Calu3 (cell line): Measurements from ENCODE around the gene KDM5A. TPM values are rescaled to one million over a fixed set of nuclear protein-coding genes. Genes with fewer than 3 reads are reported as not detected.

ENCODE experiments used
- BruUV-seq: library from RNA; stranded (reverse); fragments of 400-500 nt; replicated peaks from 2 replicates; lab custom pipeline; 2021; lab: Mats Ljungman, UMichigan
- CTCF ChIA-PET: fragments of 300-600 bp; sonication (Branson Sonifier 250); formaldehyde crosslinking; loops from one replicate; lab custom pipeline; 2022; ENCODE audit warnings: antibody characterized with exemption; lab: Charles Lee
- DNase-seq: peaks from one replicate; pipeline ENCODE4 v3.0.0; 2022
- H3K27ac Mint-ChIP-seq: one replicate; pipeline ENCODE4 v1.8.0; 2022; ENCODE audit warnings: mixed read lengths; ENCODE audit not compliant: unreplicated experiment
- H3K27me3 Mint-ChIP-seq: one replicate; pipeline ENCODE4 v1.8.0; 2022; ENCODE audit warnings: mixed read lengths; ENCODE audit not compliant: unreplicated experiment
- H3K36me3 Mint-ChIP-seq: one replicate; pipeline ENCODE4 v1.8.0; 2022; ENCODE audit warnings: mild to moderate bottlenecking, moderate library complexity, mixed read lengths; ENCODE audit not compliant: insufficient read depth, unreplicated experiment
- H3K4me1 Mint-ChIP-seq: one replicate; pipeline ENCODE4 v1.8.0; 2022; ENCODE audit warnings: mild to moderate bottlenecking, low read depth, mixed read lengths; ENCODE audit not compliant: unreplicated experiment
- H3K4me3 Mint-ChIP-seq: one replicate; pipeline ENCODE4 v1.8.0; 2022; ENCODE audit warnings: mild to moderate bottlenecking, low read depth, moderate library complexity, mixed read lengths; ENCODE audit not compliant: unreplicated experiment
- H3K9me3 Mint-ChIP-seq: one replicate; pipeline ENCODE4 v1.8.0; 2022; ENCODE audit warnings: low read depth, mixed read lengths; ENCODE audit not compliant: unreplicated experiment
- intact Hi-C: fragments of 100-400 bp; cut with micrococcal nuclease; formaldehyde crosslinking; loops from one replicate; pipeline ENCODE4 v1.10.0; 2022; ENCODE audit not compliant: unreplicated experiment
- total RNA-seq: library from RNA; stranded (reverse); gene quantifications from 2 replicates; pipeline ENCODE4 v1.2.3, GENCODE V29; 2022
- TF ChIP-seq, protein P1 (sequence below): fragments of 200-600 bp; IDR thresholded peaks from one replicate; pipeline ENCODE4 v1.8.0; 2022; ENCODE audit warnings: antibody characterized with exemption; ENCODE audit not compliant: unreplicated experiment

The KDM5A gene
- total RNA-seq, 1 experiment from 2014 or later: 63.6 TPM

- TF ChIP-seq, protein P1, sequence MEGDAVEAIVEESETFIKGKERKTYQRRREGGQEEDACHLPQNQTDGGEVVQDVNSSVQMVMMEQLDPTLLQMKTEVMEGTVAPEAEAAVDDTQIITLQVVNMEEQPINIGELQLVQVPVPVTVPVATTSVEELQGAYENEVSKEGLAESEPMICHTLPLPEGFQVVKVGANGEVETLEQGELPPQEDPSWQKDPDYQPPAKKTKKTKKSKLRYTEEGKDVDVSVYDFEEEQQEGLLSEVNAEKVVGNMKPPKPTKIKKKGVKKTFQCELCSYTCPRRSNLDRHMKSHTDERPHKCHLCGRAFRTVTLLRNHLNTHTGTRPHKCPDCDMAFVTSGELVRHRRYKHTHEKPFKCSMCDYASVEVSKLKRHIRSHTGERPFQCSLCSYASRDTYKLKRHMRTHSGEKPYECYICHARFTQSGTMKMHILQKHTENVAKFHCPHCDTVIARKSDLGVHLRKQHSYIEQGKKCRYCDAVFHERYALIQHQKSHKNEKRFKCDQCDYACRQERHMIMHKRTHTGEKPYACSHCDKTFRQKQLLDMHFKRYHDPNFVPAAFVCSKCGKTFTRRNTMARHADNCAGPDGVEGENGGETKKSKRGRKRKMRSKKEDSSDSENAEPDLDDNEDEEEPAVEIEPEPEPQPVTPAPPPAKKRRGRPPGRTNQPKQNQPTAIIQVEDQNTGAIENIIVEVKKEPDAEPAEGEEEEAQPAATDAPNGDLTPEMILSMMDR: no peak
- CTCF ChIA-PET: no interaction called here
- DNase-seq: no peak
- H3K27ac Mint-ChIP-seq: no peak overlapping the region
- BruUV-seq: no TSS peak
- H3K4me1 Mint-ChIP-seq: no peaks in the 10 kb centered on the region
- H3K36me3 Mint-ChIP-seq: no peaks in the 10 kb centered on the region
- intact Hi-C loops: no loop called here
- H3K27me3 Mint-ChIP-seq: no peaks in the 10 kb centered on the region
- no peak overlapping the region for H3K4me3 Mint-ChIP-seq
- H3K9me3 Mint-ChIP-seq: no peaks in the 10 kb centered on the region
Observed at GRCh38 chr12:288687-289086, 100.4 kb downstream of the KDM5A start.

- no peaks in the 10 kb centered on the region for H3K27me3 Mint-ChIP-seq
- intact Hi-C loops: no loop called here
- H3K36me3 Mint-ChIP-seq: no peaks in the 10 kb centered on the region
- H3K4me3 Mint-ChIP-seq: no peak overlapping the region
- TF ChIP-seq, protein P1: no peak
- BruUV-seq: no TSS peak
- no peaks in the 10 kb centered on the region for H3K4me1 Mint-ChIP-seq
- CTCF ChIA-PET: interaction anchor here (0.5 to 0.8 kb wide), 2 partner anchors 103 to 110 kb away, joined by 5 to 7 read pairs; no protein-coding TSS in a partner anchor
- no peaks in the 10 kb centered on the region for H3K9me3 Mint-ChIP-seq
- no peak for DNase-seq
- no peak overlapping the region for H3K27ac Mint-ChIP-seq
Observed at GRCh38 chr12:286531-287300, 102.4 kb downstream of the KDM5A start.

GRCh38 chr12:278046-278445 is 111.1 kb downstream of the KDM5A start:
- H3K36me3 Mint-ChIP-seq: no peaks in the 10 kb centered on the region
- no peaks in the 10 kb centered on the region for H3K27me3 Mint-ChIP-seq
- DNase-seq: no peak
- no peaks in the 10 kb centered on the region for H3K4me1 Mint-ChIP-seq
- peaks cover 3% of the 10 kb centered on the region for H3K9me3 Mint-ChIP-seq
- intact Hi-C loops: no loop called here
- TF ChIP-seq, protein P1: no peak
- no peak overlapping the region for H3K4me3 Mint-ChIP-seq
- CTCF ChIA-PET: no interaction called here
- H3K27ac Mint-ChIP-seq: no peak overlapping the region
- no TSS peak for BruUV-seq

DNA sequence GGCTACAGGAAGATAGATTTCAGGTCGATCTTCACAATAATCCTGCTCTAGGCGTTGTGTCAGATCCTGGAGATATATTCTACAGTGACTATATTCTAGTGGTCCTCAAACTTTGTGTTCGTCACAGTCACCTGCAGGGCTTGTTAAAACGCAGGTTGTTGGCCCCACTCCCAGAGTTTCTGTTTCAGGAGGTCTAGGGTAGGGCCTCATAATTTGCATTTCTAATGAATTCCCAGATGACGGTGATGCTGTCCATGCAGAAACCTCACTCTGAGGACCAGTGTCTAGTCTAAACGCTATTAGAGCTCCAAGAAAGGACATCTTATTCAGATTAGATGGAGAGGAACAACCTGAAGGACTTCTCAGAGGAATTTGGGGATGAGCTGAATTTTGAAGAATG is 113.3 kb downstream of the KDM5A start:
- CTCF ChIA-PET: no interaction called here
- intact Hi-C loops: no loop called here
- Mint-ChIP-seq H3K4me1 (no peaks in the 10 kb centered on the region), H3K27me3 (no peaks in the 10 kb centered on the region), H3K36me3 (no peaks in the 10 kb centered on the region), H3K4me3 (no peak overlapping the region), H3K9me3 (peaks cover 3% of the 10 kb centered on the region), H3K27ac (no peak overlapping the region)
- TF ChIP-seq, protein P1: no peak
- no TSS peak for BruUV-seq
- DNase-seq: no peak
